HEK293 (cell line): ENCODE measurements around the gene MYO5B.

Source experiments
- CTCF ChIA-PET: fragments of 350-600 bp; formaldehyde crosslinking; extraction: SDS; loops from one replicate; lab custom pipeline; 2021; ENCODE audit warnings: antibody characterized with exemption; lab: Yijun Ruan, JAX
- POLR2A ChIA-PET: fragments of 300-600 bp; formaldehyde crosslinking; extraction: SDS; loops from one replicate; lab custom pipeline; 2020; ENCODE audit warnings: antibody characterized with exemption, inconsistent platforms; lab: Yijun Ruan, JAX
- H3K27ac ChIP-seq: fragments of 200-500 bp; sonication (Bioruptor generic); 2 replicates; pipeline ENCODE4 v1.5.1; 2014; ENCODE audit warnings: low read depth, low read length, control low read depth, inconsistent platforms; ENCODE audit errors: extremely low read depth
- H3K36me3 ChIP-seq, 2 experiments: fragments of 200-500 bp in 1 of 2; sonication (Bioruptor generic) in 1 of 2; 1 replicate in 1 of 2; 2 replicates in 1 of 2; pipeline ENCODE4 v1.5.1; 2014 to 2017; ENCODE audit warnings: inconsistent platforms in 2 of 2, low read length in 2 of 2; ENCODE audit not compliant: control insufficient read depth in 2 of 2, insufficient read depth in 1 of 2
- H3K4me1 ChIP-seq: fragments of 200-500 bp; sonication (Bioruptor generic); 2 replicates; pipeline ENCODE4 v1.5.1; 2014; ENCODE audit warnings: mild to moderate bottlenecking, low read length, inconsistent platforms; ENCODE audit not compliant: control insufficient read depth, insufficient read depth
- H3K4me3 ChIP-seq: 2 replicates; pipeline ENCODE4 v1.5.1; 2011; ENCODE audit warnings: low read depth, mild to moderate bottlenecking, control low read depth, low read length, moderate library complexity
- H3K9me3 ChIP-seq: fragments of 200-500 bp; sonication (Bioruptor generic); 2 replicates; pipeline ENCODE4 v1.5.1; 2014; ENCODE audit warnings: low read depth, low read length, inconsistent platforms; ENCODE audit not compliant: control insufficient read depth, insufficient read depth
- BCL11A ChIP-seq: fragments of 450-650 bp; formaldehyde crosslinking; IDR thresholded peaks from 2 replicates; pipeline ENCODE4 v1.5.1; 2016; ENCODE audit warnings: low read depth, missing biosample characterization, missing genetic modification characterization
- GLI2 ChIP-seq: fragments of 450-650 bp; formaldehyde crosslinking; IDR thresholded peaks from 2 replicates; pipeline ENCODE4; 2017; ENCODE audit warnings: missing biosample characterization, missing genetic modification characterization, low read depth, borderline replicate concordance
- OVOL3 ChIP-seq: fragments of 450-650 bp; formaldehyde crosslinking; IDR thresholded peaks from 2 replicates; pipeline ENCODE4 v1.5.1; 2016; ENCODE audit warnings: missing biosample characterization, missing genetic modification characterization
- TCF7L2 ChIP-seq: IDR thresholded peaks from 2 replicates; pipeline ENCODE4 v1.6.1; 2011; ENCODE audit warnings: low read depth, mild to moderate bottlenecking, inconsistent platforms, low read length, moderate library complexity, borderline replicate concordance
- ZBTB20 ChIP-seq: fragments of 450-650 bp; formaldehyde crosslinking; IDR thresholded peaks from 2 replicates; pipeline ENCODE4 v1.5.1; 2016; ENCODE audit warnings: missing biosample characterization, missing genetic modification characterization
- ZNF140 ChIP-seq: fragments of 450-650 bp; formaldehyde crosslinking; IDR thresholded peaks from 2 replicates; pipeline ENCODE4 v1.5.1; 2016; ENCODE audit warnings: missing biosample characterization, missing genetic modification characterization
- ZNF146 ChIP-seq: fragments of 450-650 bp; formaldehyde crosslinking; IDR thresholded peaks from 2 replicates; pipeline ENCODE4 v1.5.1; 2016; ENCODE audit warnings: missing biosample characterization, missing genetic modification characterization
- ZNF202 ChIP-seq: fragments of 450-650 bp; formaldehyde crosslinking; IDR thresholded peaks from 2 replicates; pipeline ENCODE4 v1.5.1; 2016; ENCODE audit warnings: missing biosample characterization, missing genetic modification characterization, borderline replicate concordance
- ZNF311 ChIP-seq: fragments of 450-650 bp; formaldehyde crosslinking; IDR thresholded peaks from 2 replicates; pipeline ENCODE4 v1.5.1; 2017; ENCODE audit warnings: missing biosample characterization, missing genetic modification characterization, borderline replicate concordance
- ZNF354C ChIP-seq: fragments of 450-650 bp; formaldehyde crosslinking; IDR thresholded peaks from 2 replicates; pipeline ENCODE4 v1.5.1; 2016; ENCODE audit warnings: missing biosample characterization, missing genetic modification characterization, low read depth, borderline replicate concordance
- ZNF544 ChIP-seq: fragments of 450-650 bp; formaldehyde crosslinking; IDR thresholded peaks from 2 replicates; pipeline ENCODE4 v1.5.0; 2017; ENCODE audit warnings: missing biosample characterization, missing genetic modification characterization
- ZSCAN16 ChIP-seq: fragments of 450-650 bp; formaldehyde crosslinking; IDR thresholded peaks from 2 replicates; pipeline ENCODE4 v1.5.1; 2016; ENCODE audit warnings: missing biosample characterization, missing genetic modification characterization
- ZSCAN23 ChIP-seq: fragments of 450-650 bp; formaldehyde crosslinking; IDR thresholded peaks from 2 replicates; pipeline ENCODE4 v1.5.1; 2016; ENCODE audit warnings: missing biosample characterization, missing genetic modification characterization
- TF ChIP-seq, protein P1 (sequence below): fragments of 450-650 bp; formaldehyde crosslinking; IDR thresholded peaks from 2 replicates; pipeline ENCODE4 v1.5.1; 2016; ENCODE audit warnings: missing biosample characterization, missing genetic modification characterization
- TF ChIP-seq, protein P2 (sequence below): fragments of 450-650 bp; formaldehyde crosslinking; IDR thresholded peaks from 2 replicates; pipeline ENCODE4 v1.5.1; 2016; ENCODE audit warnings: missing biosample characterization, missing genetic modification characterization
- TF ChIP-seq, protein P3 (sequence below): fragments of 450-650 bp; formaldehyde crosslinking; IDR thresholded peaks from 2 replicates; pipeline ENCODE4 v1.5.1; 2016; ENCODE audit warnings: missing biosample characterization, missing genetic modification characterization
- TF ChIP-seq, protein P4 (sequence below): fragments of 450-650 bp; formaldehyde crosslinking; IDR thresholded peaks from 2 replicates; pipeline ENCODE4 v1.5.1; 2016; ENCODE audit warnings: missing biosample characterization, missing genetic modification characterization, borderline replicate concordance

MYO5B gene

DNA sequence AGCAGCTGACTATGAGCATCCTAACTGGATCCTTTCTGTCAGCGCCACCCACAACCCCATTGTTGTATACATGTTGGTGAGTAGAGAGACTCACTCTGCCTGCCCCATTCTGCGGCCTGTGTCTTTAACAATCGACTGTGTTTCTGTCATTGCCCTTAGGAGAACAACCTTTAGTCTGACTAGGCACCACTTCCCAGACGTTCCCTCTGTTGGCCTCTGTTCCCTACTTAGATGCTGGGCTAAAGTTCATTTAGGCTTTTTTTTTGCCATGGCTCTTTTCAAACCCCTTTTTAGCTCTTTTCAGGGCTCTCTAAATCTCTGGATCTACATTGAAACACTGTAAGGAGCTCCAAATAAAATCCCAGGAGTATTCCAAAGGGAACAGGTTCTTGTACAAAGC, 361.1 kb downstream of the MYO5B start:
- POLR2A ChIA-PET, result interaction anchor here (1.5 kb wide), 1 partner anchor 20 kb away, joined by 4 read pairs; the partner anchor contains the start of gene ACAA2
- peaks cover 0 to 7% of the 10 kb centered on the region in 2 experiments; a peak in 1 of 3 replicates for H3K36me3 ChIP-seq
- H3K27ac ChIP-seq, result no peak overlapping the region
- no peaks in the 10 kb centered on the region; the same call in 1 of the 2 replicates for H3K9me3 ChIP-seq
- no peak overlapping the region for H3K4me3 ChIP-seq
- CTCF ChIA-PET, result interaction anchor here (3.1 kb wide), 1 partner anchor 25 kb away, joined by 9 read pairs; no protein-coding TSS in a partner anchor
- no peaks in the 10 kb centered on the region for H3K4me1 ChIP-seq
- no peak for TF ChIP-seq GLI2 (tag by site-specific recombination)
- no peak for TF ChIP-seq ZSCAN16 (tag by site-specific recombination)
- TF ChIP-seq ZNF354C (tag by site-specific recombination), result no peak
- no peak for TF ChIP-seq ZNF544 (tag by site-specific recombination)
- TF ChIP-seq, protein P1, sequence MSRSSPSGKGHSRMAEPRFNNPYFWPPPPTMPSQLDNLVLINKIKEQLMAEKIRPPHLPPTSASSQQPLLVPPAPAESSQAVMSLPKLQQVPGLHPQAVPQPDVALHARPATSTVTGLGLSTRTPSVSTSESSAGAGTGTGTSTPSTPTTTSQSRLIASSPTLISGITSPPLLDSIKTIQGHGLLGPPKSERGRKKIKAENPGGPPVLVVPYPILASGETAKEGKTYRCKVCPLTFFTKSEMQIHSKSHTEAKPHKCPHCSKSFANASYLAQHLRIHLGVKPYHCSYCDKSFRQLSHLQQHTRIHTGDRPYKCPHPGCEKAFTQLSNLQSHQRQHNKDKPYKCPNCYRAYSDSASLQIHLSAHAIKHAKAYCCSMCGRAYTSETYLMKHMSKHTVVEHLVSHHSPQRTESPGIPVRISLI (tag by site-specific recombination), result no peak
- no peak for TF ChIP-seq ZNF202 (tag by site-specific recombination)
- TF ChIP-seq OVOL3 (tag by site-specific recombination), result no peak
- no peak for TF ChIP-seq ZNF311 (tag by site-specific recombination)
- TF ChIP-seq, protein P2, sequence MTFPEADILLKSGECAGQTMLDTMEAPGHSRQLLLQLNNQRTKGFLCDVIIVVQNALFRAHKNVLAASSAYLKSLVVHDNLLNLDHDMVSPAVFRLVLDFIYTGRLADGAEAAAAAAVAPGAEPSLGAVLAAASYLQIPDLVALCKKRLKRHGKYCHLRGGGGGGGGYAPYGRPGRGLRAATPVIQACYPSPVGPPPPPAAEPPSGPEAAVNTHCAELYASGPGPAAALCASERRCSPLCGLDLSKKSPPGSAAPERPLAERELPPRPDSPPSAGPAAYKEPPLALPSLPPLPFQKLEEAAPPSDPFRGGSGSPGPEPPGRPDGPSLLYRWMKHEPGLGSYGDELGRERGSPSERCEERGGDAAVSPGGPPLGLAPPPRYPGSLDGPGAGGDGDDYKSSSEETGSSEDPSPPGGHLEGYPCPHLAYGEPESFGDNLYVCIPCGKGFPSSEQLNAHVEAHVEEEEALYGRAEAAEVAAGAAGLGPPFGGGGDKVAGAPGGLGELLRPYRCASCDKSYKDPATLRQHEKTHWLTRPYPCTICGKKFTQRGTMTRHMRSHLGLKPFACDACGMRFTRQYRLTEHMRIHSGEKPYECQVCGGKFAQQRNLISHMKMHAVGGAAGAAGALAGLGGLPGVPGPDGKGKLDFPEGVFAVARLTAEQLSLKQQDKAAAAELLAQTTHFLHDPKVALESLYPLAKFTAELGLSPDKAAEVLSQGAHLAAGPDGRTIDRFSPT (tag by site-specific recombination), result no peak
- TF ChIP-seq ZBTB20, result no peak
- TF ChIP-seq ZNF140 (tag by site-specific recombination), result no peak
- TF ChIP-seq TCF7L2, result no peak
- TF ChIP-seq BCL11A (tag by site-specific recombination), result no peak
- no peak for TF ChIP-seq ZSCAN23
- TF ChIP-seq, protein P3, sequence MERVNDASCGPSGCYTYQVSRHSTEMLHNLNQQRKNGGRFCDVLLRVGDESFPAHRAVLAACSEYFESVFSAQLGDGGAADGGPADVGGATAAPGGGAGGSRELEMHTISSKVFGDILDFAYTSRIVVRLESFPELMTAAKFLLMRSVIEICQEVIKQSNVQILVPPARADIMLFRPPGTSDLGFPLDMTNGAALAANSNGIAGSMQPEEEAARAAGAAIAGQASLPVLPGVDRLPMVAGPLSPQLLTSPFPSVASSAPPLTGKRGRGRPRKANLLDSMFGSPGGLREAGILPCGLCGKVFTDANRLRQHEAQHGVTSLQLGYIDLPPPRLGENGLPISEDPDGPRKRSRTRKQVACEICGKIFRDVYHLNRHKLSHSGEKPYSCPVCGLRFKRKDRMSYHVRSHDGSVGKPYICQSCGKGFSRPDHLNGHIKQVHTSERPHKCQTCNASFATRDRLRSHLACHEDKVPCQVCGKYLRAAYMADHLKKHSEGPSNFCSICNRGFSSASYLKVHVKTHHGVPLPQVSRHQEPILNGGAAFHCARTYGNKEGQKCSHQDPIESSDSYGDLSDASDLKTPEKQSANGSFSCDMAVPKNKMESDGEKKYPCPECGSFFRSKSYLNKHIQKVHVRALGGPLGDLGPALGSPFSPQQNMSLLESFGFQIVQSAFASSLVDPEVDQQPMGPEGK (tag by site-specific recombination), result no peak
- TF ChIP-seq, protein P4, sequence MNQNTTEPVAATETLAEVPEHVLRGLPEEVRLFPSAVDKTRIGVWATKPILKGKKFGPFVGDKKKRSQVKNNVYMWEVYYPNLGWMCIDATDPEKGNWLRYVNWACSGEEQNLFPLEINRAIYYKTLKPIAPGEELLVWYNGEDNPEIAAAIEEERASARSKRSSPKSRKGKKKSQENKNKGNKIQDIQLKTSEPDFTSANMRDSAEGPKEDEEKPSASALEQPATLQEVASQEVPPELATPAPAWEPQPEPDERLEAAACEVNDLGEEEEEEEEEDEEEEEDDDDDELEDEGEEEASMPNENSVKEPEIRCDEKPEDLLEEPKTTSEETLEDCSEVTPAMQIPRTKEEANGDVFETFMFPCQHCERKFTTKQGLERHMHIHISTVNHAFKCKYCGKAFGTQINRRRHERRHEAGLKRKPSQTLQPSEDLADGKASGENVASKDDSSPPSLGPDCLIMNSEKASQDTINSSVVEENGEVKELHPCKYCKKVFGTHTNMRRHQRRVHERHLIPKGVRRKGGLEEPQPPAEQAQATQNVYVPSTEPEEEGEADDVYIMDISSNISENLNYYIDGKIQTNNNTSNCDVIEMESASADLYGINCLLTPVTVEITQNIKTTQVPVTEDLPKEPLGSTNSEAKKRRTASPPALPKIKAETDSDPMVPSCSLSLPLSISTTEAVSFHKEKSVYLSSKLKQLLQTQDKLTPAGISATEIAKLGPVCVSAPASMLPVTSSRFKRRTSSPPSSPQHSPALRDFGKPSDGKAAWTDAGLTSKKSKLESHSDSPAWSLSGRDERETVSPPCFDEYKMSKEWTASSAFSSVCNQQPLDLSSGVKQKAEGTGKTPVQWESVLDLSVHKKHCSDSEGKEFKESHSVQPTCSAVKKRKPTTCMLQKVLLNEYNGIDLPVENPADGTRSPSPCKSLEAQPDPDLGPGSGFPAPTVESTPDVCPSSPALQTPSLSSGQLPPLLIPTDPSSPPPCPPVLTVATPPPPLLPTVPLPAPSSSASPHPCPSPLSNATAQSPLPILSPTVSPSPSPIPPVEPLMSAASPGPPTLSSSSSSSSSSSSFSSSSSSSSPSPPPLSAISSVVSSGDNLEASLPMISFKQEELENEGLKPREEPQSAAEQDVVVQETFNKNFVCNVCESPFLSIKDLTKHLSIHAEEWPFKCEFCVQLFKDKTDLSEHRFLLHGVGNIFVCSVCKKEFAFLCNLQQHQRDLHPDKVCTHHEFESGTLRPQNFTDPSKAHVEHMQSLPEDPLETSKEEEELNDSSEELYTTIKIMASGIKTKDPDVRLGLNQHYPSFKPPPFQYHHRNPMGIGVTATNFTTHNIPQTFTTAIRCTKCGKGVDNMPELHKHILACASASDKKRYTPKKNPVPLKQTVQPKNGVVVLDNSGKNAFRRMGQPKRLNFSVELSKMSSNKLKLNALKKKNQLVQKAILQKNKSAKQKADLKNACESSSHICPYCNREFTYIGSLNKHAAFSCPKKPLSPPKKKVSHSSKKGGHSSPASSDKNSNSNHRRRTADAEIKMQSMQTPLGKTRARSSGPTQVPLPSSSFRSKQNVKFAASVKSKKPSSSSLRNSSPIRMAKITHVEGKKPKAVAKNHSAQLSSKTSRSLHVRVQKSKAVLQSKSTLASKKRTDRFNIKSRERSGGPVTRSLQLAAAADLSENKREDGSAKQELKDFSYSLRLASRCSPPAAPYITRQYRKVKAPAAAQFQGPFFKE (tag by site-specific recombination), result no peak
- TF ChIP-seq ZNF146 (tag by site-specific recombination), result no peak
